Jurkat, Clone E6-1 (cell line): ENCODE measurements around the gene GNAO1. TPM values are rescaled to one million over a fixed set of nuclear protein-coding genes. Genes with fewer than 3 reads are reported as not detected.

ENCODE experiments used
- DNase-seq: peaks from one replicate; pipeline ENCODE4 v3.0.0-alpha.2; 2011; ENCODE audit warnings: low read depth, low spot score
- H3K4me3 ChIP-seq: 2 replicates; pipeline ENCODE4 v1.5.1; 2011; ENCODE audit warnings: mild to moderate bottlenecking, low read length, control low read depth, moderate library complexity
- polyA plus RNA-seq: library from polyadenylated mRNA; unstranded; fragments of >200 nt; gene quantifications from one replicate; pipeline ENCODE4 v1.2.1, GENCODE V29; 2012; ENCODE audit warnings: missing spikeins; ENCODE audit not compliant: insufficient read length, insufficient read depth

GNAO1 gene
- polyA plus RNA-seq, result 8.8 TPM

DNA sequence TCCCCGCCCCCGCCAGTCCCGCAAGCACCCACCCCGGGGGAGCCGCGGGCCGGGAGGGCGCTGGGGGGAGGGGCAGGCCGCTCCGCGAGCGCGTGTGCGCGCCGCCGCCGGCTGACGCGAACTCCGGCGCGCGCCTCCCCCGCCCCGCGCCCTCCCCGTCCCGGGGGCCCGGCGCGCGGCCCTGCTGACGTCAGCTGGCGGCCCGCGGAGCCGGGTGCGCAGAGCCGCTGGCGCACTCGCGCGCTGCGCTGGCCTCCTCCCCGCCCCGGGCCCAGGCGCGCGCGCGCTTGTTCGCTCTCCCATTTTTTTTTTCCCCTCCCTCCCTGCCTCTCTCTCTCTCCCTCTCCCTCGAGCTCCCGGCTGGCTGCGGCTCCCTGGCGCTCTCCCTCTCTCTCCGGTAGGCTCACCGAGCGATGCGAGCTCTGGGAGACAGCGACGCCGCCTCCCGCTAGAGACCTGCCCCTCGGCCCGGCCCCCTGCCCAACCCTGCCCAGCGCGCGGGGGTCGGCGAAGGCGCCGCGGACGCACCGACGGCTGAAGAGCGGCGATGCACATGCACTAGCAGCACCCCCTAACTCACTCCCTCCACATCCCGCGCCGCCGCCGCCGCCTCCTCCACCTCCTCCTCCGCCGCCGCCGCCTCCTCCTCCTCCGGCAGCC lies at the start of gene GNAO1:
GNAO1 (plus strand) TSS at position 334 of the 660 bp plus-strand sequence. CDS start 747 bp downstream, outside the sequence.
- peak; percentile 47 for DNase-seq
- H3K4me3 ChIP-seq, result peak within 1 kb of the TSS; percentile 57

DNA sequence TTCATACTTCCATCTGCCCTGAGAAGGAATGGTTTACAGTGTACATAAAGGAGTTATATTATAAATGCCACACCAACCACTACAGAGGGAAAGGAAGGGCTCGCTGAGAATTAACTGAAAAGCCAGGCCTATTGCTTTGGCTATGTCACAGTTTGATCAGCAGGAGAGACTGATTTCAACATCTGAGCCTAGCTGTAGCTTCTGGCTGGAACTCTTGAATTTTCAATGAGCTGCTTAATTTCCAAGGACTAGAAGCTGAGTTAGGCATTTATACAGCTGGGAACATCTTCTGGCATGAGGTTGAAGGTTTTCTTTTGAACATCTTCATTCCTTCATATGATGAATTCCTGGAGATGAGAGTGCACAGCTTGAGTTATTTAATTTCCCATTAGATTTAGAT lies 47.6 kb upstream of the GNAO1 start:
- no peak for DNase-seq

DNA sequence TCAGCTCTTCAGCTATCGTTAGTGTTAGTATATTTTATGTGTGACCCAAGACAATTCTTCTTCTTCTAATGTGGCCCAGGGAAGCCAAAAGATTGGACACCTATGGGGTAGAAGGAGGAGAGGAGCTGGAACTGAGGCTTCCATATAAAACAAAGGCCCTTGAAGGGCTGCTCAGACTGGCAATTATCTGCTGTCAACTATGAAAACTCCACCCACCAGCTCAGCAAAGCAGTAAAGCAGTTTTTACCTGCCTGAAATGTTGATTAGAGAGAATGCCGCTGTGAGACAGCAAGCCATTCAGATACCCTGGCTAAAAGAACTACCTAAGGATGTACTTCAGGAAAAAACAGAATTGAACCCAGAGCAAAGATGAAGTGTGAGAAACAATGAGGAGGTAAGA lies 45.9 kb upstream of the GNAO1 start:
- H3K4me3 ChIP-seq, result no peak overlapping the region
- DNase-seq, result no peak

More for the DNA sequence above, 47.6 kb upstream of the GNAO1 start:
- no peak overlapping the region for H3K4me3 ChIP-seq

DNA sequence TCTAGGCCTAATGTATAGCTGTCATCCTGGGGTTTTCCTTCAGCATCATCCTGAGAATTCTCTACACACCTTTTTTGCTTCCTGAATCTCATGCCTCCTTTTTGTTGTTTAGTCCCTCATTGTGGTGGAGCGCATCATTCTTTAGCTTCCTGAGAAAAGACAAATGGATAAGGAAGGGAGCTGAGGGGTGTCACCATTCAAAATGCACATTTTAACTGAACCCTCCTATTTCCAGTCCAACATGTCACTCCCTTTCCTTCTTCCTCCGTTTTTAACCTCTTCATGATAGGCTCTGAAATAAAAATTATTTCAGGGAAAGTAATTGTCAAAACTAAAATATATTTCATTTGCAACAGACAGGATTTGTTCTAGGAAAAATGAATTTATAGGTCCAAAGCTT lies 39.7 kb upstream of the GNAO1 start:
- no peak overlapping the region for H3K4me3 ChIP-seq
- no peak for DNase-seq

DNA sequence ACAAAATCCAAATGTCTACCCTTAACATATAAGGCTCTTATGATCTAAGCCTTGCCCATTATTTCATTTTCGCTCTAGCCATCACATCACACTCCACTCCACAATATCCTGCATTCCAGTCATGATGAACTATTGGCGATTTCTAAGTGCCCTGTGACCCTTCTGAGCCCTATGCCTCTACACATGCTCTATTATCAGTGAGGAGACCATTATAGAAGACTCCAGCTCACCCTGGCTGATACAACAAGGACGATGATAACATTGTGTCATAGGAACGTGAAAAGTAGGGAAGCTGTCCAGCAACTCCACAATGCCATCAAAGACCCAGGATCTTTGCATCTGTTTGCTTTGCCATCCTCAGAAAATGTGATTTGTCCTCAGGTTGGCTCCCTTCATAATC lies 29.6 kb upstream of the GNAO1 start:
- no peak overlapping the region for H3K4me3 ChIP-seq

DNA sequence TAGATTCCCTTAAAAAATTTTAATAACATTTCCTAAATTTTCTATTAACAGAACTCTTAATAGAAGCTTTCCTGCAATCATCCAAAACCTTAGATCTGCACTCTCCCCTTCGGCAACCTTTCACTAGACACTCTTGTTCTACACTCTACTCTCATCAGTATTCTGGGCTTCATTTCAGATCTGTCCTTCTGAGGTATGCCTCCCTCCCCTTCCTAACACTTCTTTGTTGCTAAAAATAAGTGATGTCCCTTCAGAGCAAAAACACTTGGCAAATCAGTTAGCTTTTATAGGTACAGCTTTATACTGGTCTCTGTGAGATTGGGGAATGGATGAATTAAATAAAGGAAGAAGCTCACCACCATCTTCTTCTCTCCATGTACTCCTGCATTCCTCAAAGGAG lies 28.2 kb upstream of the GNAO1 start:
- DNase-seq, result no peak

More for the DNA sequence above, 29.6 kb upstream of the GNAO1 start:
- no peak for DNase-seq

DNA sequence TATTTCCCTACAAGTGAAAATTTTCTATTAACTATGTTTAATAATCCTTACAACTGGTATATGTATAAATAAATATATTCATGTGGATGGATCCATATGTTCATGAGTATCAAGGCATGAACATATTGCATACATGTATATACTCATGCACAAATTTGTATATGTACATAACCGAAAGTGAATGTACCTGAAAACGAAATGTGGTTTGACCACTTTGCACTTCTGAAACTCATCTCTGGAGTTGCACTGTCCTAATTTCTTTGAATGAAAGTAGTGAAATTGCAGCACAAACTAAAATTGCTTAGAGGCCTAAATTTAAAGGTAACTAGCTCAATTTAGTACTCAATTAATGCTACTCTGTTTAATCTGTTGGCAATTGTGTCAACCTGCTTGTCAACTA lies 27.4 kb upstream of the GNAO1 start:
- no peak for DNase-seq
- H3K4me3 ChIP-seq, result no peak overlapping the region

More for the DNA sequence above, 28.2 kb upstream of the GNAO1 start:
- no peak overlapping the region for H3K4me3 ChIP-seq

DNA sequence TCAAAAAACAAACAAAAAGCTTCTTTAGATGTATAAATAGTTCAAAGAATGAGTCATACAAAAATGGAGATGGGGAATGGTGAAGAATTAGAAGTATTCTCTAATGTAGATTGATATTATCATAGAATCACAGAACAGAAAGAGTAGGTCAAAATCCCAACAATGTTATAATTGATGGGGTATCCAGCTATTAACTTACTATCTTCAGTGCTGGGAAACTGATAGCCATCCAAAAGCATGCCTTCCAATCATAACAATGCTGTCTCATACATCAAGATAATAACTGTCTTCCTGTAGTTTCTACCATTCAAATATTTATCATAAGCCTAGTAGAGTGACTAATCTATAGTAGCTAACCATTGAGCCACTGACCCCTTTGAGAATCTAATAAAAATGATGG lies 26.7 kb upstream of the GNAO1 start:
- H3K4me3 ChIP-seq, result no peak overlapping the region
- no peak for DNase-seq

DNA sequence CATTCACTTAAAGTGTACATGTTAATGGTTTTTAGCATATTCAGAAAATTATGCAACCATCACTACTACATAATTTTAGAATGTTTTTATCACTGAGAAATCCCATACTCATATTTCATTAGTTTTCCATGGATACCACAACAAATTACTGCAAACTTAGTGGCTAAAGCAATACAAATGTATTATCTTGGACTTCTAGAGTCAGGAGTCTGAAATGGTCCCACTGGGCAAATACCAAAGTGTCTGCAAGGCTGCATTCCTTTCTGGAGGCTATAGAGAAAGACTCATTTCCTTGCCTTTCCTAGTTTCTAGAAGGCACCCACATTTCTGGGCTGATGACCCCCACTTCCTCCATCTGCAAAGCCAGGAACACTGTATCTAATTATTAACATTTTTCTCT lies 16.9 kb upstream of the GNAO1 start:
- DNase-seq, result no peak
- H3K4me3 ChIP-seq, result no peak overlapping the region

DNA sequence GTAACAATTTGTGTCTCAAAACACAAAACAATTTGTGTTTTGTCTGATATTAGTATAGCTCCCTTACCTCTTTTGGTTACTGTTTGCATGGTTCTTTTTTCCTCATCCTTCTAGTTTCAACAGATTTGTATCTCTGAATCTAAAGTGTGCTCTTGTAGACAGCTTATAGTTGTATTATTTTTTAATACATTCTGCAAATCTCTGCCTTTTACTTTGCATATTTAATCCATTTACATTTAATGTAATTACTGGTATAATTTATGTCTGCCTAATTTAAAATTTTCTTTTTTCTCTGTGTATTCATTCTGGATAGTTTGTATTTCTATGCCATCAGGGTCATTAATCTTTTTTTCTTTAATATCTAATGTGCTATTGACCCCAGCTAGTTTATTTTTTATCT lies 9.9 kb upstream of the GNAO1 start:
- no peak overlapping the region for H3K4me3 ChIP-seq
- no peak for DNase-seq

DNA sequence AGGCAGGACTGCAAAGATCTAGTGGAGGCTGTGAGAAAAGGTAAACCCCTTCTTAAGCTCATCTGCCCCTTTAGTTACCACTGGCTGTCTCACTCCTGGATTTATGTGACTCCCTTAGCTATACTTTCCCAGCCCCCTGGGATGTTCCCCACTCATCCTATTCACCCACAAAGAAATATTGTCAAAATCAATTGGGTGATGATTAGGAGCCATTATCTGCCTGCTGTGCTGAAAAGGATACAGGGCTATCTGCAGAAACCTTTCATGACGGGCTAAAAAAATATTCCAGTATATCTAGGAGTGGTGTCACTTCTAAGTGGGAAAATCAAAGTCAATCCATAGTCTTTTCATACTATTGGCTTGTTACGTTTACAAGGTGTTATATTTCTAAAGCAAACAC lies 8.0 kb upstream of the GNAO1 start:
- no peak overlapping the region for H3K4me3 ChIP-seq
- no peak for DNase-seq

DNA sequence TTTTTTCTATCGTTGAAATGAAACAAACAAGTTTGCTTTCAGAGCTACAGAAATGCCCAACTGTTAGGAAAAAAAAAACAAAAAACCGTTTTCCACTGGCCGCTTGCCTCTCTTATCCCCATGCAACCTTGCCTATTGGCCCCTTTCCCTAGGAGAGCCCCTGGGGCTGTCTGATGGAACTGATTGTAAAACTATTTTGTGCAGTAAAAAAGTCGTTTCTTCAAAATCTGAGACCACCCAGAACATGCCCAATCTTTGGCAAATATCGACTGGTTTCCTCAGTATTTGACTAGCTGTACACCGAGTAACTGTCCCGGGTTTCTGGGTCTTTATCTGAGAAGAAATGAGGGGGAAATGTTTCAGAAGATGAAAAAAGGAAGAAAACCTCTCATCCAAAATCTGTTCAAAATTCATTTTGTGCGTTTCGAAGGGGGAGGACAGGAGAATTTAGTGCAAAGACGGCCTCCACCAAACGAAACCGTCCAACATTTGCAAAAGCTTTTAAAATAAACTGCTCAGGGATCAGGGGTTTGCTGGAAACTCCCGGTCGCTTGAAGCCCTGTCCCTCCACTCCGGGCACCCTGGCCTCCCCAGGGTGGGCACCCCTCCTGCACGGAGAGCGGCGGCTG lies 1.1 kb upstream of the GNAO1 start:
- no peak overlapping the region for H3K4me3 ChIP-seq
- no peak for DNase-seq

DNA sequence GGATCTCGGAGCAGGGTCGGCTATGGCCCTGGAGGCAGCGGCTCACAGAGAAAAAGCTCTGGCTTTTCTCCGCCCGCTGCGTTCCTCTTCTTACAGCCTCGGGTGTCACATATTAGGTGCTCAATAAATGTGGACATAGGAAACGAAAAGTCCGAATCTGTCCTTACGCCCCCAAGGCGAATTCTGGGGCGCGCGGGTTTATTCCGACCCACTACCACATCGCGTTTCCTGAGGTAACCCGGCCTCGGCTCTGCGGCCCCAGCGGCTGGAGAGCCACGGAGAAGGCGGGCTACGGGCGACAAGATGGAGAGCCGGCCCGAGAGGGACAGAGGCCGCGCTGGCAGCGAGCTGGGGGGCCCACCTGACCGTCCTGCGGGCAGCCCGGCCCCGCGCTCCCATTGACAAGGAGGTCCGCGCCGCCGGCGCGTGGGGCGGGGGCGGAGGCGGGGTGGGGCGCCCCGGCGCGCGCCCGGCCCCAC lies 573 bp upstream of the GNAO1 start:
- peak overlapping the region; percentile 41 for H3K4me3 ChIP-seq
- no peak for DNase-seq

DNA sequence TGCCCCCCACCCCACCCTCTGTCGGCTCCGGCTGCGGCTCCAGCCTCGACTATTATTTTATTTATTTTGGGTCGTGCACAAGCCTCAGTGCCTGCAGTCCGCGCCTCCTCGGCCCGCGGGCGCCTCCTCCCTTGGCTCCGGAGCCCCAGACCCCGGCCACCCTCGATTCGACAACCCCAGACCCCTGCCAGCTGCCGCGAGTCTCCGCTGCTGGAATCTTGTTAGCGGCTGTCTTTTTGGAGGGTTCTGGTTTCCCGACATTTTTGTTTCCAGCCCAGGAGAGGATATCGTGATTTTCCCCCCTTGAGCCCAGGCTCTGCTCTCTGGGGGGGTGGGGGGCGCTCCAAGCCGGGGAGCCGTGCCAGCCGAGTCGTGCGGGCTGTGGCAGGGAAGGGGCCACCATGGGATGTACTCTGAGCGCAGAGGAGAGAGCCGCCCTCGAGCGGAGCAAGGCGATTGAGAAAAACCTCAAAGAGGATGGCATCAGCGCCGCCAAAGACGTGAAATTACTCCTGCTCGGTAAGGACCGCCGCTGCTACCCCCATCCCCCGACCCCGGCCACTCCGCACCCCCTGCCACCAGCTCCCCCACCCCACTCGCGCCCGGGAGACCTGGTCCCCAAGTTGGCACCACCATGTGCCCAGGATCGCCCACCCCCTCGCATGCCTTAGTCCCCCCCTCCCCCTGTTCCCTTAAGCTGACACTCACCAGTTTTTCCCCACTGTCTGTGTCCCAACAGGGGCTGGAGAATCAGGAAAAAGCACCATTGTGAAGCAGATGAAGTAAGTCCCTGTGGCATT lies 746 bp downstream of the GNAO1 start:
- no peak for DNase-seq
- peak overlapping the region; percentile 57 for H3K4me3 ChIP-seq

DNA sequence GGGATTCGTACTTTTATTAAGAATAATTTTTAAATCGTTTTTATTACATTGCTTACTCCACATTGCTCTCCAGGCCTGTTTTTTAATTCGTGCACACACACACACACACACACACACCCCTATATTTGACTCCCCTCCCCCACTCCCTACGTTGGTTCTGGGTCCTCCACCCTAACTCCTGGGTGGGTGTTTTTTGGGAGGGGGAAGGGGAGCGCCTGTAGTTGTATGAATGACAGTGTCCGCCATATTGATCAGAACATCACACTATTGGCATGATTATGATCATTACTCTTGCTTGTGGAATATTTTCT lies 1.3 kb downstream of the GNAO1 start:
- H3K4me3 ChIP-seq, result no peak overlapping the region
- no peak for DNase-seq

DNA sequence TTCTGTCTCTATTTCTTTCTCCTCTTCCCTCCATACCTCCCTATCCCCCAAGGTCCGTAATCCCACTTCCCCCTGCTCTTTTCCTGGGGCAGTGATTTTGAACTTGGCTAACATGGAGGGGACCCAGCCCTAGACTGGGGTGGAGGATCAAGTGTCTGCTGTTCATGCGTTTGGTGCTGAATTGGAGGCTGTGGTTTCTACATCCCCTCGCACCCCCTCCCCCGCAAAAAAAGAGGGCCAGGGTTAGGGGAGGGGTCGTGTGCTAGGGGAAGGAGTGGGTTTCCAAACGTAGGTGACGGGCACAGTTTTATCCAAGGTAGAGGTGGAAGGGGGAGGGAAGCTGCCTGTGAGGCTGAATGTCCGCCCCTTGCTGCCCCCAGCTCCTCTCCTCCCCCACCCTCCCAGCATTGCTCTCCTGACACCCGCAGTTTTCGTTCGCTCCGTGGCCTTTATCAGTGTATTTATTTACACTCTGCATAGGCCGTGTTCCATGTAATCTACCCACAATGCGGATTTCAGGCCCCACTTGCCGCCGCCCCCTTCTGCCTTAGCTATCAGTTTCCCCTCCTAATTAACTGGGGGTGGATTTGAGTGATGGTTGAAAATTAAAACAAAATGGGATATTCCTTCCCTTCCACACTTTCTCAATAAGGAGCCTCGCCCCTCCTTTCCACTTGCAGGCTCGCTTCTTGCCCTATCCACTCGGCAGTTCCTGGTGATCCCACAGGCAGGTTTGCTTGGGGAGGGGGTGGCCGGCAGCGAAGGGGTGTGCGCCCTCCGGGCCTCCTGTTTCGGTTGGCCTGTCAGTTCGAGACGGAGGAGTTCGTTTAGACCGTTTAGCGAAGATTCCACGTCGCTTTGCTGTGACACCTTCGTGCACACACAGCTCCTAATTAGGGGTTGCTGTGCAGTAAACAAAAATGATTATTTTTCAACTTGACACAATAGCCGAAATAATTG lies 2.0 kb downstream of the GNAO1 start:
- no peak for DNase-seq
- no peak overlapping the region for H3K4me3 ChIP-seq

DNA sequence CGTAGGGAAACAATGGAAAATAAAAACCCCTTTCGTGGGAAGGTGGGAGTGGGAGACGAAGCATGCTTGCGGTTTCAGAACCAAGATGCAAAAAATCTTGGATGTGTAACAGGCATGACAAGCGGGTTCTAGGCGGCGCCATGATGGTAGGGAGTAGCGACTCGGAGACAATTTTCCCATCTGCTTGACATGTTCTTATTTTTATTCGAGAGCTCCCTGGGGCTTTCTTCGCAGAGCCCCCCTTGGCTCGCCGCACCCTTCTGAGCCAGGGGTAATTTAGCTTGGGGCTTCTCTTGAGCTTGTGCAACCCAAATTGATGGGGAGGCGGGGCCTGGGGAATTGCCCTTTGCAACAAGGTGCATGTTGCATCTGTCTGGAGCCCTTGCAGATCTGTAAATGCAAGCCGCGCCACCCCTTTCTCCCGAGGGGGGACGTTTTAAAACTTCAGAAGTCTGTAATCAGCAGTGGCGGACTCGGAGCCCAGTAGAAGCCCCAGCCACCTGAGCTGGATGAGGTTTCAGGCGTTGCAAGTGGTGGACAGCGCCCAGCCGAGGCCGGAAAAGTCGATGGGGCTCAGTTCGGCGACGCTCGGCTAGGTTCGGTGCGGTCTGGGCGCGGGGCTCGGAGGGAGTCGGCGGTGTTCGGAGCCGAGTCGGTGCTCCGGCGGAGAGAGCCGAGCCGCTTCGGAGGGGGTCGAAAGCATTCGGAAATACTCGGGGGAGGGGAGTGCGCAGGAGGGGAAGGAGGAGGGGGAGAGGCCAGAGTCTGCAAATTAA lies 2.9 kb downstream of the GNAO1 start:
- DNase-seq, result peak; percentile 75

DNA sequence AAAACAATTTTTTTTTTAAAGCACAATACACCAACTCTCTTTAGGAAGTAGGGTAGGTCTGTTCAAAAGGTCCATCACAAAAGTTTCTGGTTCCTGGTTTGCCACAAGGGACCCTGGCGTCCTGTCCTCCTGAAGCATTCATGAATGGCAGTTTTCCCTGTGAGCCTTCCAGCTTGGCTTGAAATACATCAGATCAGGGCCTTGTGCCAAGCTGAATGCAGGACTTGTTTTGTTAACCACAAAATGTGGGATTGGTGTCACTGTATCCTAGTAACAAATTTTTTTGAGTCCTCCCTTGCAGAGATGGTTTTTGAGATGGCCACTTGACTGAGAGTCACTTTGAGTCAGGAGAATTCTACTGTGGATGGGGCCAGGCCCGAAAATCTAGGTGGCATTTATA lies 3.9 kb downstream of the GNAO1 start:
- H3K4me3 ChIP-seq, result no peak overlapping the region
- no peak for DNase-seq

More for the DNA sequence above, 2.9 kb downstream of the GNAO1 start:
- peak overlapping the region; percentile 43 for H3K4me3 ChIP-seq
